ENCODE data around the gene ITGB1BP1.

Gene ITGB1BP1, protein sequence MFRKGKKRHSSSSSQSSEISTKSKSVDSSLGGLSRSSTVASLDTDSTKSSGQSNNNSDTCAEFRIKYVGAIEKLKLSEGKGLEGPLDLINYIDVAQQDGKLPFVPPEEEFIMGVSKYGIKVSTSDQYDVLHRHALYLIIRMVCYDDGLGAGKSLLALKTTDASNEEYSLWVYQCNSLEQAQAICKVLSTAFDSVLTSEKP

DNA sequence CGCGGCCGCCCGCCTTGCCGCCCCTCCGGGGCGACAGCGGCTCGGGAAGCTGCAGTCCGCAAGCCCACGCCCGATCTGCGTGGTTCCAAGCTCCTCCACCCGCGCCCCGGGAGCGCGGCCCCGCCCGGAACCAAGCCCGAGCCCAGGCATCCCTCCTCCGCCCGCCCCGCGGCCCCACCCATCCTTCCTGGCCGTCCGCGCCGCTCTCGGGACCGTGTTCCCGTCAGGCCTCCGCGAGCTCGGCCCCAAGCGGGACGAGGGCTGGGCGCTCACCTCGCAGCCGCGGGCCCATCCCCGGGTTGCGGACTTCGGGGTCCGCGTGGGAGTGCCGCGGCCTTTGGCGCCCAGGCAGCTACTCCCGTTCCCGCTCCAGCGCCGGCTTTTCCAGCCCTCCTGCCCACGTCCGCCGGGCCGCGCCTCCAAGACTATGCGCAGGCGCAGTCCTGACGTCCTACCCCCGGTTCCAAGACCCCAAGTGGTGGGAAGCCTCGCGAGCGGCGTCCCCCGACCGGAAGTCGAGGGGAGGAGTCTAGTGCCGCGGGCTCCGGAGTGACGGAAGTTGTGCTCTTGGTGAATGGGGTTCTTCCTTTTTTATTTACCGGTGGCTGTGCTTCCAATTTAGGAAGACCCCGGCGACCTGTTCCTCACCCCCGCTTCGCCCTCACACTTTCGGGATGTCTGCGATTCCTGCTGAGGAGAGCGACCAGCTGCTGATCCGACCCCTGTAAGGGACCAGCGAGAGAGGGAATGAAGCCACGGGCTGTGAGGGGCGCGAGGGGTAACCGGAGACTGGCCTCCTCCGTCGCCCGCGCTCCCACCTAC is at the start of gene ITGB1BP1, which contains the start of gene CPSF3:
TSS of gene ITGB1BP1 (minus strand) at position 429 of the 822 bp plus-strand sequence. CDS start 4,831 bp downstream, outside the sequence.
TSS of gene CPSF3 (plus strand) at position 555 of the 822 bp plus-strand sequence. CDS start at position 675, 120 bp downstream.
- DNase-seq, result peak; percentile 92

DNA sequence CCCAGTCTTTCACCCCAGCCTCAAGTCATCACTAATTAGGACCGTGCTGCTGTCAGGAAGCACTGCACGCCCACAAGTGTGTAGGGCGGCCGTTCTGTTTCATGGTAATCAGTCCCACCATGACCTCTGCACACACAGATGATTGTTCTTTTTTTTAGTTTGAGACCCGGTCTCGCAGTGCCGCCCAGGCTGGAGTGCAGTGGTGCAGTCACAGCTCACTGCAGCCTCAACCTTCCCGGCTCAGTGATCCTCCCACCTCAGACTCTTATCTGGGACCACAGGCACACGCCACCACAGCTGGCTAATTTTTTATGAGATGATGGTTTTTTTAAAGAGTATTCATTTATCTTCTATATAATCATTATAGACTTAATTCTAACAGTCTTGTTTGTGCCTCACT is 49.2 kb upstream of the ITGB1BP1 start:
- DNase-seq, result no peak

DNA sequence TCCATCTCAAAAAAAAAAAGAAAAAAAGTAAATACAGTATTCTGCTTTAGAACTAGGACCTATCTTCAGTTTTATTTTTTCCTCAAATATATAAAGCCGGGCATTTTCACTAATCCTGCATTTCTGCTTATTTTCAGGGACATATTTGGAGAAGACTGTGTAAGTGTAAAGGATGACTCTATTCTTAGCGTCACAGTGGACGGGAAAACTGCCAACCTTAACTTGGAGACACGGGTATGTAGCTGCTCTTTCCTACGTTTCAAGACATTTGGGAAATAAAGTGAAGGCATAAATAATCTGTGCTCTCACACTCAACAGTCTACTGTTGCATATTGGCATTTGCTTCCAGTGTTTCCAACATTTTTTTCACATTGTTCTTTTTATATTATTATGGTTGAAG is 47.9 kb upstream of the ITGB1BP1 start:
- no peak for DNase-seq

DNA sequence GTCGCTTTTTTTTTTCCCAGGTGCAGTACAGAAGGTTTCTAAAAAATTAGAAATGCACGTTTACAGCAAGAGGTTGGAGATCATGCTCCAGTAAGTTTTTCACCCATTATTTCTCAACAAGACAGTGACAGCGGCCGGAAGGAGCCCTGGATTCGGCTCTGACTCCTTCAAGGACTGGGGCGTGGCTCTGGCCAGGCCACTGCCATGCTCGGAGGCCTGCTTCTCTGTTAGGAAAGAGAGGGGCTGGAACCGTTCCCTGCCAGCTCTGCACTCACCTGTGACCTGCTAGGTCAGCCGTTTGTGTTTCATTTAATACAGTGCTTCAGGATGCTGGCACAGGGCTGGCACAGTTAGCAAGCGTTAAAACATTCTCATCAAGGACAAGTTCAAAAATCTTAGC is 44.4 kb upstream of the ITGB1BP1 start:
- no peak for DNase-seq

DNA sequence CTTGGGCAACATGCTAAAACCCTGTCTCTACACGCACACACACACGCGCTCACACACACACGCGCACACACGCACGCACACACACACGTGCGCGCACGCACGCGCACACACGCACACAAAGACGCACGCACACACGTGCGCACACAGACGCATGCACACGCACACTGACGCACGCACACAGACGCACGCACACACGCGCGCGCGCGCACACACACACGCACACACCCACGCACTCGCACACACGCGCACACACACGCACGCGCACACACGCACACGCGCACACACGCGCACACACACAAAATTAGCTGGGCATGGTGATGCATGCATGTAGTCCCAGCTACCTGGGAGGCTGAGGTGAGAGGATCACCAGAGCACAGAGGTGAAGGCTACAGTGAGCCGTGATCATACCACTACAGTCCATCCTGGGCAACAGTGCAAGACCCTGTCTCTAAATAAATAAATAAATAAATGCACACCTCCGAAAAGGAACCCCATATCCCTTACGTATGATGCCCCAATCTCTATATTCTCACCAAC is 42.9 kb upstream of the ITGB1BP1 start:
- DNase-seq, result no peak

DNA sequence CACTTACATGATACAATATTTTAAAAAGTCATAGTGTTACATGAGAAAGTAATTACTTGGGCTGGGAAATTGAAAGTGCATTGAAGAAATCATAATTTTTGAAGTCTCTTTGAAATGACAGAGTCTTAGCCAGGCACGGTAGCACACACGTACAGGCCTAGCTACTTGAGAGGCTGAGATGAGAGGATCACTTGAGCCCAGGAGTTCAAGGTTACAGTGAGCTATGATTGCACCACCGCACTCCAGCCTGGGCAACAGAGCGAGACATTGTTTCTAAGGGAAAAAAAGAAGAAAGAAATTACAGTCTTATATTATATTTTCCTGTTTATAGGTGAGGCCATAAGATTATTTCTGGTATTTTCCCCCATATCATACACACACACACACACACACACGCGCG is 41.8 kb upstream of the ITGB1BP1 start:
- DNase-seq, result no peak

DNA sequence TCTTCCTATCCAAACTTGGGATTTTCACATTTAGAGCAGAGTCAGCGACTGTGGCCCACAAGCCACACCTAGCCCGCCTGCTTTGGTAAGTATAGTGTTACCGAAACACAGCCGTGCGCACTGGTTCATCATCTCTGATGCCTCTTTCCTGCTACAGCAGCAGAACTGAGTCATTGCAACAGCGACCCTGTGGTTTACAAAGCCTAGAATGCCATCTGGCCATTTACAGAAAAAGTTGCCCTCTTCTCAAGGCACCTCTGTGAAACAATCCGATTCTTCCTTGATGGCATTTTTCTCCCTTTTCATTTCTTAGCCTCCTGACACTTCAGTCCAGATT is 40.3 kb upstream of the ITGB1BP1 start:
- no peak for DNase-seq

DNA sequence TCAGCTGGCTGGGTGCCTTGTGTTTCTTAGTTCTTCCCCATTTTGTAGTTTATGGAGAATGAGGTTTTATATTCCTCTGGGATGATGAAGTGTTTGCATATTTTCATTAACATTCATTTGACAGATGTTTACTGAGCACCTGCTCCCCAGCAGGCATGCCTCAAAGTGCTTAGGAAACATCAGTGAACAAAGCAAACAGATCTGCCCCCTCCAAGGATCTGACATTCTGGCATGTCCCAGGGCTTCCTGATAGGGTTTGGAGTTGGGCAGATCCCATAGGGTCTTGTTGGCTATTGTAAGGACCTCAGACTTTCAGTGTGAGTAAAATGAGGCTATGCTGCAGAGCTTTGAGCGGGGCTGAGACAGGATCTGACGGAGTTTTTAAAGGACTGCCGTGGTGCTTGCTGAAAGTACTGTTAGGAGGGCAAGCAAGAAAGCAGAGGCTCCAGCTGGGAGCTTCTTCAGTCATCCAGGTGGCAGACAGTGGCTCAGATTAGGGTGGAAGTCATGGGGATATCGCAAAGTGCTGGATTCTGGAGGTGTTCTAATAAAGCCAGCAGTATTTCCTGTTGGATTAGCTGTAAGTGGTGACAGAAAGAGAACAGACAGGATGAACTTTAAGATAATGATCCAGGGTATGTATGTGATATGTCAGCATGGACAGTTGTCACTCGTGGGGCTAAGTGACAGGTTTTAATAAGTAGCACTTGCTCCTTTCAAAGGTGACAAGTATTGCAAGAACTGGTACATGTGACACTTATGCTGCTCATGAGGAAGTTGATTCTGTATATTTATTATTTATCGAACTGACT is 39.8 kb upstream of the ITGB1BP1 start:
- DNase-seq, result no peak

DNA sequence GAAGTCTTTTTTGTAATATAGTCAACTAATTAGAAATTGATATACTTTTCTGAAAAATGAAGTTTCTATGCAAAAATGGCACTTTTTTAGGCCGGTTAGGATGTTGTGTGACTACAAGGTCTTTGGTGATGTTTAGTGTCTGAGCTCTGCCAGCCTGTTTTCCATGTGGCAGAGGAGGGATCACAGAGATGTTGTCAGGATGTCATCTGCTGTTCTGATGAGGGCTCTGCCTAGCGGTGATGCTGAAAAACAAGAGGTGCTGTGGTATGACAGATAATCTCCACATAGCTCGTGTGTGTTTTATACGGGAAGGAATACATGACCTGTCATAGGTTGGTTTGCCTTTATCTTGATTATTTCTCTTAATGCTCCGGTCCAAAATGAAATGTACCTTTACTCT is 39.0 kb upstream of the ITGB1BP1 start:
- DNase-seq, result no peak

DNA sequence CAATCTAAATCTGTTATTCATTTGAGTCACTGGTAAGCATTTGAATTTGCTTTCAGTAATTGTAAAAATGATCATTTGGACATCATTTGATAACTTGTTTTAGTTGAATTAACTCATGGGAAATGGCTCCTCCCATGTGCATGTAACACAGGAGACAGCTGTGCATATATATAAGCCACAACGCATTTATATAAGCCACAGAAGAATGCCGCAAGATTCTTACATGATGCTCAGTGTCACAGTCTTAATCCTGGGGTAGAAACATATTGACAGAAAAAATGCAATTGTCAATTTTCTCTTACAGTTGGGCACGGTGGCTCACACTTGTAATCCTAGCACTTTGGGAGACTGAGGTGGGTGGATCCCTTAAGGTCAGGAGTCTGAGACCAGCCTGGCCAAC is 37.8 kb upstream of the ITGB1BP1 start:
- no peak for DNase-seq

DNA sequence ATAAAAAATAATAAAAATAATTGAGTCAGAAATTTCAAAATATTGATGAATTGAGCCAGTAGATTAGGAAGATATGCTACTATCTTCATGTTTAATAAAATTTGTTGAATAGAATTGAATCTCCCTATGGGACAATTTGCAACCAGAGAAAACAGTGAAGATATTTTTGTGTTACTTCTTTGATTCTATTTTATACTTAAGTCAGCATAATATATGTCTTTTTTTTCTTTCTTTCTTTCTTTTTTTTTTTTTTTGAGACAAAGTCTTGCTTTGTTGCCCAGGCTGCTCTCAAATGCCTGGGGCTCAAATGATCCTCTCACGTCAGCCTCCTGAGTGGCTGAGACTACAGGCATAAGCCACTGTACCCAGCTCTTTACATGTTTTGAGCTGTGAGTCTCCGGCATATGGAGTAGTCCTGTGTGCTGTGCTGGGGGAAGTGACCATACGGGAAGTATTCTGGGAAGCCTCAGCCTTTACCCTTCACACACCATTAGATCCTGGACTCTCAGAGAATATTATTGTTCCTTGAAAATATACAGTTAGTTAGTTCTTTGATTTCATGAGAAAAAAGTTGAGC is 37.2 kb upstream of the ITGB1BP1 start:
- DNase-seq, result no peak

DNA sequence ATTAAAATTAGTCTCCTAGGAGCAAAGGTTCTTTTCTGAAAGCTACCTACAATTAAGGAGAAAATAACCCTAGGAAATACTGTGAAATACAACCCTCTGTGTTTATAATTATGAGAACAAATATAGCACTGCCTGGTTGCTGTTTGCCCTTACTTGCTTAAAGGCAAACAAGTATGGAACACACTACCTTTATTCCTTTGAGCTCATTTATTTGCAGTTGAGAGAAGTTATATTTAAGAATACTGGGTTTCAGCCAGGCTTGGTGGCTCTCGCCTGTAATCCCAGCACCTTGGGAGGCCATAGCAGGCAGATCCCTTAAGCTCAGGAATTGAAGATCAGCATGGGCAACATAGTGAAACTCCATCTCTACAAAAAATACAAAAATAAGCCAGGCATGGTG is 27.9 kb upstream of the ITGB1BP1 start:
- DNase-seq, result no peak

DNA sequence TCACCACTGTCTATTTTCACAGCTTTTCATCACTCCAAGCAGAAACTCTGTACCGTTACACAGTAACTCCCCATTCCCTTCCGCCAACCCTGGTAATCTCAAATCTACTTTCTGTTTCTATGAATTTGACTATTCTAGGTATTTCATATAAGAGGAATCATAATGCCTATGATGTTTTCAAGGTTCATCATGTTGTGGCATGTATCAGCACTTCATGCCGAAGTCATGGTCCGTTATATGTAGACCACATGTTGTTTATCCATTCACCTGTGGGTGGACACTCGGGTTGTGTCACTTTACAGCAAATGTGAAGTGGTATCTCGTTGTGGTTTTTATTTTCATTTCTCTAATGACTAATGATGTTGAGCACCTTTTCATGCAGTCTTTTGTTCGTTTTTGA is 21.8 kb upstream of the ITGB1BP1 start:
- no peak for DNase-seq

DNA sequence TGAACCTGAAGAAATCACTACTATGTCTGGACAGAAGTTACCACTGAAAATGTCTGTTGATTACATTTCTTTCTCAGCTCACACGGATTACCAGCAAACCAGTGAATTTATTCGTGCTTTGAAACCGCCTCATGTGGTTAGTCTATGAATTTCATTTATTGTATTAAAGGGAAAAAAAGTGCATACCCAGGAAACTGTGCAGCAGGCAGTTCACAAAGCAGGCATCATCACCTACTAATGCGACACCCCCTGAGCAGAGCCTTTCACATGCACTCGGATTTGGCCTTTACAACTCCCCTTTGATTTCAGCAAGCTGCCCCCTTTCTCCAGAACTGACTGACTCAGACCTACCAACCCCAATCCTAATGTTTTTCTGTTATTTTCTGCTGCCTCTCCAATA is 20.2 kb upstream of the ITGB1BP1 start:
- DNase-seq, result no peak

DNA sequence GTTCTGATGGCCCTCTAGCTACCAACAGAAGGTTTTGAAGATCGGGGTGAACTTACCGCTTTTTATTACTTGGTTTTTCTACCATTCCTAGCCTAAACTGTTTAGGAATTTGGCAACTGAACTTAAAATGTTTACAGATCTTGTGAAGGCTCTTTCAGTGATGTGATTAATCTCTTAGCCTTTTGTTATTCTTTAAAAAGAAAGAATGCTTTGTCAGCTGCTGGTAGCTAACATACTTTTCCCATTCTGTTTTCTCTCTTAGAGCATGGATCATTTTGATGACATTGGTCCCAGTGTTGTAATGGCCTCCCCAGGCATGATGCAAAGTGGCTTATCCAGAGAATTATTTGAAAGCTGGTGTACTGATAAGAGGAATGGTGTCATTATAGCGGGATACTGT is 18.2 kb upstream of the ITGB1BP1 start:
- DNase-seq, result no peak

DNA sequence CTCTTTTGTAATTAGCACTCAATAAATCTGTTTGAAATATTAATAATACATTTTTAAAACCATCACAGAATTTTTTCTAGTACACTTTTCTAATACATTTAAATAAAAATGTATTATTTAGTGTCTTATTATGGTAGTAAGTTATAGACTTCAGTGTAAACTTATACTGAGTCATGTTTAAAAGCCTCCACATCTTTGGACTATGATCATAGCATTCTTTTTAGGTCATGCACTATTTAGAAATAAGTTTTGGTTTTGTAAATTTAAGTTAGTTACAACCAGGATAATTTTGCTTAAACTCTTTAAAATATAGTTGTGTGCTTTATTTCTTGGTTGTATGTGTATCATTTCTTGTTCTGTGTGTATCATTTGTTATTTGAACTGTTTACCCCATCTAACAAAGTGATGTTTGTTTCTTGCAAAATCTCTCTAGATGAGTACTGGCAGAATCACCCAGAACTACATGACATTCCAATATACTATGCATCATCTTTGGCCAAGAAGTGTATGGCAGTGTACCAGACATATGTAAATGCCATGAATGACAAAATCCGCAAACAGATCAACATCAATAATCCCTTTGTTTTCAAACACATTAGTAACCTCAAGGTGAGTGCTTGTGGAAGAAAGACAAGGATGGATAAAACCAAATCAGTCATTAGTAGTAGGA is 16.9 kb upstream of the ITGB1BP1 start:
- no peak for DNase-seq

DNA sequence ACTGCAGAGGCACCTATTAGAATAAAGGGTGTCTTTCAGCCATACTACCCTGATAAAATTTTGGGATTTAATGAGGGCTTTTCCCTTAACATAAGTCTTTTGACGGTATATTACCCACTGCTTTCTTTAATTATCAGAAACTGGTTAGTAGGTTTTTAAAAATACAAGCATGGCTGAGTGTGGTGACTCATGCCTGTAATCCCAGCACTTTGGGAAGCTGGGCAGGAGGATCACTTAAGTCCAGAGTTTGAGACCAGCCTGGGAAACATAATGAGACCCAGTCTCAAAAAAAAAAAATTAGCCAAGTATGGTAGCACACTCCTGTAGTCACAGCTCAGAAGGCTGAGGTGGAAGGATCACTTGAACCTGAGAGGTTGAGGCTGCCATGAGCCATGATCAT is 16.2 kb upstream of the ITGB1BP1 start:
- no peak for DNase-seq

DNA sequence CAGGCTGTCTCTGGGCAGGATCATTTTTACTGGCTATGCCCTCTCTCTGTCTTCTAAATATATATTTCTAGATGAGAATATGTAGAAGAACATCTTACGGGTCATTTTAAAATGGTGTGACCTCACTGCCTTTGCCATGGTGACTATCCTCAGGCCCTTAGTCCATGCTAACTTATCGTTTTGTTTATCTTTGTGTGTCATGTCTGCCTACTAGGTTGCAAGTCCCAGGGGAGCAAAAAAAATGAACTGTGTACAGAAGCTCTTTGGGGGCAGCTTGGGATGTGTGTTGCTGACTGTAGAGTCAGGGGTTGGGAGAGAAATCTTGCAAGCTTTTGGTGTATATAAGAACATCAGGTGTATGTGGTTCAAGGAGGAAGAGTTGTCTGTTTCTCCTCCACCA is 11.2 kb upstream of the ITGB1BP1 start:
- no peak for DNase-seq

DNA sequence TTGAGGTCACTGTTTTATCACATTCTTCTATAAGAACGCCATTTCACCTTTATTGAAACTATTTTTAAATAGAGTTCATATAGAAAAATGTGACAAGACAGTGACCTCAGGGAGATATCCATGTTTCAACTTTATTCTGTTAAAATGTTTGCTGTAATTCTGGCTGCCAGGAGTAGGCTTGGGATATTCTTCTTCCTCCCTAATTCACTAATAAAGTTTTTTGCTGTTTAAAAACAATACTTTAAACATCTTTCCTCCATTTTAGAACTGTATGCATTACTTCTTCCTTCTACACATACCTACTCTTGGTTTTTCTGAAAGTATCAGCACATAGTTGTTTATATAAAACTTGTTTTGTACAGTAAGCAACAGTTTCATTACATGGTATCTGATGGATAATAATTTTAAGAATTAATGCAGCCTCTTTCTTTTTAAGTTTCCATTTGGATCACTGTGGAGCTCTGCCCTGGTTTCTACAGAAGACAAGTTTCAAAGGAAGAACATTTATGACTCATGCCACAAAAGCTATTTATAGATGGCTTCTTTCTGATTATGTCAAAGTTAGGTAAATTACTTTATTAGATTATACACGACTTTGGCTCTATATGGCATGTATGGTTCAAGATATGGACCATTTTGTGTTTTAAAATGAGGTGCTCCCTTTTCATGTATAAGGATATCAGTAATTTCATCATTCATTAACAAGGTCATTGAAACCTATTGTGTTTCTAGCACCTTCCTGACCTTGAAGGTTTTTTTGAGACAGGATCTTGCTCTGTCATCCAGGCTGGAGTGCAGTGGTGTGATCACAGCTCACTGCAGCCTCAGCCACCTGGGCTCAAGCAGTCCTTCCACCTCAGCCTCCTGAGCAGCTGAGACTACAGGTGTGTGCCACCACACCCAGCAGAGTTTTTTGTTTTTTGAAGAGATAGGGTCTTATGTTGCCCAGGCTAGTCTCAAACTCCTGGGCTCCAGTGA is 7.3 kb upstream of the ITGB1BP1 start:
- DNase-seq, result no peak

DNA sequence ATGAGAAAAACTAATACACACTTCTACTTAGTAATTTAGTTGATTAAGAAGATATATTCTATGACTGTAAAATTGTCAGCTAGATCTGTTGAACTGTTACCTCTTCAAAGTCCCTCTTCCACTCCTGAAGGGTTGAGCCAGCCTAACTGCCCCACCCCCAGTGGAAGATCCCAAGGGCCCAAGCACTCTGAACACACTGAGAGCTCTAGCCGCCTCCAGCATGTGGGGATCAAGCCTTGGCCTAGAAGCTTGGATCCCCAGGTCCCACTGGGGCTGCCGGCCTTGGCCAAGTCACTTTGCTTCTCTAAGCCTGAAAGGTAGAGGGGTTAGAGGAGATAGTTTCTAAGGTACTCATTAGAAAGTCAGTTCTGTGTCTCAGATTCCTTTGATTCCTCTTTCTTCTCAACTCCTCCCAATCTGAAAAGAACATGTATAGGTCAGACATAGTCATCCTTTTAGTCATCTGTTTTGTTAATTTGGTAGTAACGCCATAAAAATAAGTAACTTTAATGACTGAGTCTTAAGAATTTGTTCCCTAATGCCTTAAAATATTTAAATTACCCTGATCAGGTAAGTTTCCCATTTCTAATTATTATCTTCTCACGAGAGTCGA is 5.7 kb upstream of the ITGB1BP1 start:
- no peak for DNase-seq

All from NCI-H446 treated with DMSO at 0.1 percent for 48 hours (cell line).